ENCODE measurements around the gene PDE1C. TPM values are rescaled to one million over a fixed set of nuclear protein-coding genes. Genes with fewer than 3 reads are reported as not detected.

PDE1C gene
- polyA plus RNA-seq, 1 of the 3 experiments (the other 2 are of a cell fraction): 4.6 TPM

DNA sequence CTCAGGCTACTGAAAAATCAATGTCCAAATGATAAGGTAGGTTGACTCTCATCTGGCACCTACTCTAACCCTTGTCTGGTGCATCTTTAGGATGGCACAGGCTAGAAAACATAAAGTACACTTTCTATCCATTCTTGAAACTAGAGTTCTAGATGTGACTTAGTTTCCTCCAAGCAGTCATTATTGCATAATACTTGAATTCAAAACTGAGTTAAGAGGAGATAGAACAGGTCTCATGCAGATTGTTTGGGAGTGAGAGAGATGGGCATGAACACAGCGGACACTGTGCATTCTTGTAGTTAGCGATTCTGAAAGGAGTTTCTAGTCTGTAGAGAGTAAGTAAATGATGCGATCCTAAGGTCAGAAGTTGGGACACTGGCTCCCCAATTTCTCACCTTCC, 149.2 kb downstream of the PDE1C start:
- DNase-seq: no peak
- 23% methylated on average over 3 of the region's 3 CpGs for WGBS (ENCODE audit: low lambda C conversion rate)
- Histone ChIP-seq H3K4me1 (ENCODE audit: control insufficient read depth in 1 of 2, insufficient read depth in 2 of 2, low read depth in 1 of 2, low read length in 1 of 2) (no peaks in the 10 kb centered on the region; a peak in 1 of 4 replicates), H3K27ac (ENCODE audit: low read depth in 2 of 2, low read length in 1 of 2) (no peak overlapping the region), H3K79me2 (ENCODE audit: insufficient read depth) (no peaks in the 10 kb centered on the region), H4K20me1 (ENCODE audit: insufficient read depth) (no peaks in the 10 kb centered on the region), H3K9me2 (no peaks in the 10 kb centered on the region), H2AFZ (ENCODE audit: low read depth) (no peak overlapping the region), H3K36me3 (replicated peaks in 1 of 2; ENCODE audit: control insufficient read depth in 1 of 2, insufficient read depth in 2 of 2, low read length in 1 of 2) (no peaks in the 10 kb centered on the region), H3K4me2 (no peak overlapping the region), H3K9ac (no peak overlapping the region), H3K4me3 (ENCODE audit: low read depth in 2 of 2, low read length in 1 of 2) (no peak overlapping the region), H3K27me3 (ENCODE audit: insufficient read depth) (no peaks in the 10 kb centered on the region; the same call in 1 of the 2 replicates), H3F3A (replicated peaks; ENCODE audit: insufficient read depth) (no peaks in the 10 kb centered on the region), H3K9me3 (no peaks in the 10 kb centered on the region)
- CTCF ChIA-PET: interaction anchor here (0.8 kb wide), 1 partner anchor 21 kb away, joined by 3 read pairs; no protein-coding TSS in a partner anchor
- TF ChIP-seq, protein P1, sequence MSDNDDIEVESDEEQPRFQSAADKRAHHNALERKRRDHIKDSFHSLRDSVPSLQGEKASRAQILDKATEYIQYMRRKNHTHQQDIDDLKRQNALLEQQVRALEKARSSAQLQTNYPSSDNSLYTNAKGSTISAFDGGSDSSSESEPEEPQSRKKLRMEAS (IDR thresholded peaks at IDR 0.05; ENCODE audit: low read depth): no peak
- TF ChIP-seq EZH2phosphoT487 (IDR thresholded peaks at IDR 0.05; ENCODE audit: borderline replicate concordance, low read depth): no peak
- POLR2A ChIA-PET: no interaction called here

DNA sequence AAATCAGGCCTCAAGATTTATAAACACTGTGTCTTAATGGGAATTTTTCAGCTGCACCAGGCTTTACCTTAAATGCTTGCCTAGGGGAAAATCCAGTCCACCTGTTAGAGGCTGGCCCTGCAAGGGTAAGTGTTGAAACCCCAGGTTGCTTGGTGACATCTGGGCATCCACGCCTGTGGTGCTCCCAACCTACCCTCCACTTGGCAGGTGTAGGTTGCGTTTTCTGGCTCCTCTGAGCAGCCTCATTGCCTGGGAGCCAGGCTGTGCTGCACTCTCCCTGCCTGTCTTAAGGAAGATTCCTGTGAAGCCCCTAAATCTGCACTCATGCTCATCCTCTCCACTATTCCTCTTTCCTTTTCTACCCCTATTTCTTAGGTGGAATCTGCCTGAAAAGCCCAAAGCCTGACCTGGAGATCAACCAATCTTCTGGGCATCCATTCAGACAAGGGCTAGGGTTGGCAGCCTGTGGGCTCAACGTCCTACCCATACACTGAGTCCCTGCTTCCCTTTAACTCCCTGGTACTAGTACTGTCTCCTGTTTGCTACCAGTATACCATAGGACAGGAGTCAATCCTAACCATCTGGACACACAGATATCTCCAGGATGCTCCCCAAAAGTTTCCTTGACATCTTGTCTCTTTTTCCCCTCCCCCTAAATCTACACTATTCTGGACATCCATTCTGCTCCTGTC, 150.4 kb downstream of the PDE1C start:
- Histone ChIP-seq H3K36me3 (replicated peaks in 1 of 2; ENCODE audit: control insufficient read depth in 1 of 2, insufficient read depth in 2 of 2, low read length in 1 of 2) (no peaks in the 10 kb centered on the region), H3K9me3 (no peaks in the 10 kb centered on the region), H3K4me1 (ENCODE audit: control insufficient read depth in 1 of 2, insufficient read depth in 2 of 2, low read depth in 1 of 2, low read length in 1 of 2) (no peaks in the 10 kb centered on the region; a peak in 1 of 4 replicates), H3K79me2 (ENCODE audit: insufficient read depth) (no peaks in the 10 kb centered on the region), H3K9ac (no peak overlapping the region), H3F3A (replicated peaks; ENCODE audit: insufficient read depth) (no peaks in the 10 kb centered on the region), H4K20me1 (ENCODE audit: insufficient read depth) (no peaks in the 10 kb centered on the region), H3K9me2 (no peaks in the 10 kb centered on the region), H2AFZ (ENCODE audit: low read depth) (no peak overlapping the region), H3K27me3 (ENCODE audit: insufficient read depth) (no peaks in the 10 kb centered on the region; the same call in 1 of the 2 replicates), H3K4me3 (ENCODE audit: low read depth in 2 of 2, low read length in 1 of 2) (no peak overlapping the region), H3K4me2 (no peak overlapping the region), H3K27ac (ENCODE audit: low read depth in 2 of 2, low read length in 1 of 2) (no peak overlapping the region)
- DNase-seq: no peak
- 10% methylated on average over 1 of the region's 3 CpGs for WGBS (ENCODE audit: low lambda C conversion rate)
- CTCF ChIA-PET: interaction anchor here (0.8 kb wide), 1 partner anchor 22 kb away, joined by 3 read pairs; no protein-coding TSS in a partner anchor
- POLR2A ChIA-PET: no interaction called here
- no peak for TF ChIP-seq FOSL2 (IDR thresholded peaks at IDR 0.05; ENCODE audit: borderline replicate concordance, low read depth)
- no peak for TF ChIP-seq ELF1 (IDR thresholded peaks at IDR 0.05)
- TF ChIP-seq TEAD4 (IDR thresholded peaks at IDR 0.05; ENCODE audit: borderline replicate concordance, insufficient read depth): no peak
- TF ChIP-seq POLR2AphosphoS5 (IDR thresholded peaks at IDR 0.05; ENCODE audit: low read depth, low read length): no peak
- TF ChIP-seq, protein P2, sequence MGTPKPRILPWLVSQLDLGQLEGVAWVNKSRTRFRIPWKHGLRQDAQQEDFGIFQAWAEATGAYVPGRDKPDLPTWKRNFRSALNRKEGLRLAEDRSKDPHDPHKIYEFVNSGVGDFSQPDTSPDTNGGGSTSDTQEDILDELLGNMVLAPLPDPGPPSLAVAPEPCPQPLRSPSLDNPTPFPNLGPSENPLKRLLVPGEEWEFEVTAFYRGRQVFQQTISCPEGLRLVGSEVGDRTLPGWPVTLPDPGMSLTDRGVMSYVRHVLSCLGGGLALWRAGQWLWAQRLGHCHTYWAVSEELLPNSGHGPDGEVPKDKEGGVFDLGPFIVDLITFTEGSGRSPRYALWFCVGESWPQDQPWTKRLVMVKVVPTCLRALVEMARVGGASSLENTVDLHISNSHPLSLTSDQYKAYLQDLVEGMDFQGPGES (IDR thresholded peaks at IDR 0.05; ENCODE audit: low read depth, low read length): no peak
- no peak for TF ChIP-seq SIN3A (IDR thresholded peaks at IDR 0.05; ENCODE audit: borderline replicate concordance, low read depth, low read length)
- no peak for TF ChIP-seq TCF12 (IDR thresholded peaks at IDR 0.05)
- TF ChIP-seq MEF2A (IDR thresholded peaks at IDR 0.05; ENCODE audit: borderline replicate concordance, low read depth): no peak
- no peak for TF ChIP-seq GATA2 (CRISPR knock-in tag; IDR thresholded peaks at IDR 0.05)
- TF ChIP-seq, protein P3, sequence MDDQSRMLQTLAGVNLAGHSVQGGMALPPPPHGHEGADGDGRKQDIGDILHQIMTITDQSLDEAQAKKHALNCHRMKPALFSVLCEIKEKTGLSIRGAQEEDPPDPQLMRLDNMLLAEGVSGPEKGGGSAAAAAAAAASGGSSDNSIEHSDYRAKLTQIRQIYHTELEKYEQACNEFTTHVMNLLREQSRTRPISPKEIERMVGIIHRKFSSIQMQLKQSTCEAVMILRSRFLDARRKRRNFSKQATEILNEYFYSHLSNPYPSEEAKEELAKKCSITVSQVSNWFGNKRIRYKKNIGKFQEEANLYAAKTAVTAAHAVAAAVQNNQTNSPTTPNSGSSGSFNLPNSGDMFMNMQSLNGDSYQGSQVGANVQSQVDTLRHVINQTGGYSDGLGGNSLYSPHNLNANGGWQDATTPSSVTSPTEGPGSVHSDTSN (IDR thresholded peaks at IDR 0.05): no peak
- TF ChIP-seq RXRA (IDR thresholded peaks at IDR 0.05; ENCODE audit: borderline replicate concordance, low read depth): no peak
- TF ChIP-seq, protein P4, sequence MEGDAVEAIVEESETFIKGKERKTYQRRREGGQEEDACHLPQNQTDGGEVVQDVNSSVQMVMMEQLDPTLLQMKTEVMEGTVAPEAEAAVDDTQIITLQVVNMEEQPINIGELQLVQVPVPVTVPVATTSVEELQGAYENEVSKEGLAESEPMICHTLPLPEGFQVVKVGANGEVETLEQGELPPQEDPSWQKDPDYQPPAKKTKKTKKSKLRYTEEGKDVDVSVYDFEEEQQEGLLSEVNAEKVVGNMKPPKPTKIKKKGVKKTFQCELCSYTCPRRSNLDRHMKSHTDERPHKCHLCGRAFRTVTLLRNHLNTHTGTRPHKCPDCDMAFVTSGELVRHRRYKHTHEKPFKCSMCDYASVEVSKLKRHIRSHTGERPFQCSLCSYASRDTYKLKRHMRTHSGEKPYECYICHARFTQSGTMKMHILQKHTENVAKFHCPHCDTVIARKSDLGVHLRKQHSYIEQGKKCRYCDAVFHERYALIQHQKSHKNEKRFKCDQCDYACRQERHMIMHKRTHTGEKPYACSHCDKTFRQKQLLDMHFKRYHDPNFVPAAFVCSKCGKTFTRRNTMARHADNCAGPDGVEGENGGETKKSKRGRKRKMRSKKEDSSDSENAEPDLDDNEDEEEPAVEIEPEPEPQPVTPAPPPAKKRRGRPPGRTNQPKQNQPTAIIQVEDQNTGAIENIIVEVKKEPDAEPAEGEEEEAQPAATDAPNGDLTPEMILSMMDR (IDR thresholded peaks at IDR 0.05): no peak
- no peak for TF ChIP-seq TAF1 (IDR thresholded peaks at IDR 0.05; ENCODE audit: borderline replicate concordance, low read depth, low read length)
- TF ChIP-seq, protein P5, sequence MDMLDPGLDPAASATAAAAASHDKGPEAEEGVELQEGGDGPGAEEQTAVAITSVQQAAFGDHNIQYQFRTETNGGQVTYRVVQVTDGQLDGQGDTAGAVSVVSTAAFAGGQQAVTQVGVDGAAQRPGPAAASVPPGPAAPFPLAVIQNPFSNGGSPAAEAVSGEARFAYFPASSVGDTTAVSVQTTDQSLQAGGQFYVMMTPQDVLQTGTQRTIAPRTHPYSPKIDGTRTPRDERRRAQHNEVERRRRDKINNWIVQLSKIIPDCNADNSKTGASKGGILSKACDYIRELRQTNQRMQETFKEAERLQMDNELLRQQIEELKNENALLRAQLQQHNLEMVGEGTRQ (IDR thresholded peaks at IDR 0.05; ENCODE audit: borderline replicate concordance, low read depth, low read length): no peak
- no peak for TF ChIP-seq FOXJ3 (CRISPR knock-in tag; IDR thresholded peaks at IDR 0.05)
- no peak for TF ChIP-seq RAD21 (IDR thresholded peaks at IDR 0.05; ENCODE audit: low read length)

All from SK-N-SH (cell line).